Measurements from ENCODE around the gene EPHB6.

EPHB6 gene

GRCh38 chr7:142866361-142867096, 11.7 kb downstream of the EPHB6 start:
- H3K4me1 Mint-ChIP-seq (ENCODE audit: low read depth) = no peaks in the 10 kb centered on the region
- no peak overlapping the region for H3K4me3 Mint-ChIP-seq
- DNase-seq = no peak
- no peaks in the 10 kb centered on the region for H3K27me3 Mint-ChIP-seq
- no peaks in the 10 kb centered on the region for H3K9me3 Mint-ChIP-seq
- H3K27ac Mint-ChIP-seq = no peak overlapping the region
- peaks cover 19% of the 10 kb centered on the region for H3K36me3 Mint-ChIP-seq (ENCODE audit: low read depth)

GRCh38 chr7:142867097-142867378, 12.2 kb downstream of the EPHB6 start:
- DNase-seq = no peak
- H3K4me3 Mint-ChIP-seq = no peak overlapping the region
- H3K27ac Mint-ChIP-seq = peak overlapping the region; percentile 40
- H3K36me3 Mint-ChIP-seq (ENCODE audit: low read depth) = peaks cover 19% of the 10 kb centered on the region
- H3K9me3 Mint-ChIP-seq = no peaks in the 10 kb centered on the region
- no peaks in the 10 kb centered on the region for H3K4me1 Mint-ChIP-seq (ENCODE audit: low read depth)
- no peaks in the 10 kb centered on the region for H3K27me3 Mint-ChIP-seq

- Mint-ChIP-seq H3K9me3 (no peaks in the 10 kb centered on the region), H3K27me3 (no peaks in the 10 kb centered on the region), H3K27ac (peak overlapping the region; percentile 40), H3K36me3 (ENCODE audit: low read depth) (peaks cover 19% of the 10 kb centered on the region), H3K4me3 (no peak overlapping the region), H3K4me1 (ENCODE audit: low read depth) (no peaks in the 10 kb centered on the region)
- no peak for DNase-seq
These were observed 12.7 kb downstream of the EPHB6 start for GRCh38 chr7:142867398-142868187.

- H3K27ac Mint-ChIP-seq = no peak overlapping the region
- H3K4me3 Mint-ChIP-seq = no peak overlapping the region
- H3K9me3 Mint-ChIP-seq = no peaks in the 10 kb centered on the region
- no peak for DNase-seq
- no peaks in the 10 kb centered on the region for H3K4me1 Mint-ChIP-seq (ENCODE audit: low read depth)
- H3K27me3 Mint-ChIP-seq = no peaks in the 10 kb centered on the region
- H3K36me3 Mint-ChIP-seq (ENCODE audit: low read depth) = peaks cover 14% of the 10 kb centered on the region
These were observed 13.5 kb downstream of the EPHB6 start for GRCh38 chr7:142868188-142868985.

GRCh38 chr7:142868986-142869415, 14.1 kb downstream of the EPHB6 start:
- no peak for DNase-seq
- H3K27ac Mint-ChIP-seq = no peak overlapping the region
- no peaks in the 10 kb centered on the region for H3K27me3 Mint-ChIP-seq
- no peaks in the 10 kb centered on the region for H3K9me3 Mint-ChIP-seq
- H3K4me1 Mint-ChIP-seq (ENCODE audit: low read depth) = no peaks in the 10 kb centered on the region
- H3K36me3 Mint-ChIP-seq (ENCODE audit: low read depth) = peaks cover 9% of the 10 kb centered on the region
- no peak overlapping the region for H3K4me3 Mint-ChIP-seq

GRCh38 chr7:142869434-142869833, 14.6 kb downstream of the EPHB6 start:
- no peaks in the 10 kb centered on the region for H3K4me1 Mint-ChIP-seq (ENCODE audit: low read depth)
- H3K36me3 Mint-ChIP-seq (ENCODE audit: low read depth) = peaks cover 9% of the 10 kb centered on the region
- H3K27ac Mint-ChIP-seq = no peak overlapping the region

GRCh38 chr7:142870147-142870559, 15.3 kb downstream of the EPHB6 start:
- DNase-seq = no peak
- no peak overlapping the region for H3K4me3 Mint-ChIP-seq
- H3K9me3 Mint-ChIP-seq = no peaks in the 10 kb centered on the region
- H3K36me3 Mint-ChIP-seq (ENCODE audit: low read depth) = peaks cover 9% of the 10 kb centered on the region
- H3K27me3 Mint-ChIP-seq = no peaks in the 10 kb centered on the region
- no peaks in the 10 kb centered on the region for H3K4me1 Mint-ChIP-seq (ENCODE audit: low read depth)
- H3K27ac Mint-ChIP-seq = no peak overlapping the region

More at GRCh38 chr7:142869434-142869833, 14.6 kb downstream of the EPHB6 start:
- Mint-ChIP-seq H3K4me3 (no peak overlapping the region), H3K9me3 (no peaks in the 10 kb centered on the region), H3K27me3 (no peaks in the 10 kb centered on the region)
- no peak for DNase-seq

GRCh38 chr7:142870566-142871259, 15.8 kb downstream of the EPHB6 start:
- H3K27ac Mint-ChIP-seq = no peak overlapping the region
- H3K4me3 Mint-ChIP-seq = no peak overlapping the region
- no peaks in the 10 kb centered on the region for H3K4me1 Mint-ChIP-seq (ENCODE audit: low read depth)
- no peaks in the 10 kb centered on the region for H3K9me3 Mint-ChIP-seq
- H3K27me3 Mint-ChIP-seq = no peaks in the 10 kb centered on the region
- peaks cover 9% of the 10 kb centered on the region for H3K36me3 Mint-ChIP-seq (ENCODE audit: low read depth)
- DNase-seq = no peak

- no peak overlapping the region for H3K27ac Mint-ChIP-seq
These were observed 16.6 kb downstream of the EPHB6 start for GRCh38 chr7:142871260-142872105.

GRCh38 chr7:142872106-142872675, 17.3 kb downstream of the EPHB6 start:
- H3K27ac Mint-ChIP-seq = no peak overlapping the region
- H3K36me3 Mint-ChIP-seq (ENCODE audit: low read depth) = peaks cover 9% of the 10 kb centered on the region
- no peaks in the 10 kb centered on the region for H3K27me3 Mint-ChIP-seq
- no peak for DNase-seq
- H3K9me3 Mint-ChIP-seq = no peaks in the 10 kb centered on the region
- no peaks in the 10 kb centered on the region for H3K4me1 Mint-ChIP-seq (ENCODE audit: low read depth)
- H3K4me3 Mint-ChIP-seq = no peak overlapping the region

More at GRCh38 chr7:142871260-142872105, 16.6 kb downstream of the EPHB6 start:
- Mint-ChIP-seq H3K4me3 (no peak overlapping the region), H3K36me3 (ENCODE audit: low read depth) (peaks cover 9% of the 10 kb centered on the region), H3K9me3 (no peaks in the 10 kb centered on the region), H3K4me1 (ENCODE audit: low read depth) (no peaks in the 10 kb centered on the region), H3K27me3 (no peaks in the 10 kb centered on the region)
- no peak for DNase-seq

- Mint-ChIP-seq H3K4me3 (no peak overlapping the region), H3K27ac (no peak overlapping the region)
- no peak for DNase-seq
These were observed 18.5 kb downstream of the EPHB6 start for GRCh38 chr7:142873281-142873784.

GRCh38 chr7:142873871-142874270, 19.0 kb downstream of the EPHB6 start:
- no peaks in the 10 kb centered on the region for H3K9me3 Mint-ChIP-seq
- H3K4me3 Mint-ChIP-seq = no peak overlapping the region
- DNase-seq = no peak
- H3K4me1 Mint-ChIP-seq (ENCODE audit: low read depth) = no peaks in the 10 kb centered on the region
- peak overlapping the region; percentile 38 for H3K27ac Mint-ChIP-seq
- H3K36me3 Mint-ChIP-seq (ENCODE audit: low read depth) = peaks cover 9% of the 10 kb centered on the region
- H3K27me3 Mint-ChIP-seq = no peaks in the 10 kb centered on the region

More at GRCh38 chr7:142873281-142873784, 18.5 kb downstream of the EPHB6 start:
- Mint-ChIP-seq H3K9me3 (no peaks in the 10 kb centered on the region), H3K27me3 (no peaks in the 10 kb centered on the region), H3K4me1 (ENCODE audit: low read depth) (no peaks in the 10 kb centered on the region), H3K36me3 (ENCODE audit: low read depth) (peaks cover 9% of the 10 kb centered on the region)

GRCh38 chr7:142874409-142874808, 19.5 kb downstream of the EPHB6 start:
- H3K9me3 Mint-ChIP-seq = no peaks in the 10 kb centered on the region
- H3K4me1 Mint-ChIP-seq (ENCODE audit: low read depth) = no peaks in the 10 kb centered on the region
- no peak overlapping the region for H3K4me3 Mint-ChIP-seq
- peaks cover 8% of the 10 kb centered on the region for H3K36me3 Mint-ChIP-seq (ENCODE audit: low read depth)
- no peaks in the 10 kb centered on the region for H3K27me3 Mint-ChIP-seq
- no peak overlapping the region for H3K27ac Mint-ChIP-seq
- no peak for DNase-seq

Data from activated T-cell treated with anti-CD3 and anti-CD28 coated beads, Interleukin-2, amount 50 U/mL, for 24 hours (primary cell).